ENCODE results near the gene EVA1B.

Gene EVA1B, protein sequence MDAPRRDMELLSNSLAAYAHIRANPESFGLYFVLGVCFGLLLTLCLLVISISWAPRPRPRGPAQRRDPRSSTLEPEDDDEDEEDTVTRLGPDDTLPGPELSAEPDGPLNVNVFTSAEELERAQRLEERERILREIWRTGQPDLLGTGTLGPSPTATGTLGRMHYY

DNA sequence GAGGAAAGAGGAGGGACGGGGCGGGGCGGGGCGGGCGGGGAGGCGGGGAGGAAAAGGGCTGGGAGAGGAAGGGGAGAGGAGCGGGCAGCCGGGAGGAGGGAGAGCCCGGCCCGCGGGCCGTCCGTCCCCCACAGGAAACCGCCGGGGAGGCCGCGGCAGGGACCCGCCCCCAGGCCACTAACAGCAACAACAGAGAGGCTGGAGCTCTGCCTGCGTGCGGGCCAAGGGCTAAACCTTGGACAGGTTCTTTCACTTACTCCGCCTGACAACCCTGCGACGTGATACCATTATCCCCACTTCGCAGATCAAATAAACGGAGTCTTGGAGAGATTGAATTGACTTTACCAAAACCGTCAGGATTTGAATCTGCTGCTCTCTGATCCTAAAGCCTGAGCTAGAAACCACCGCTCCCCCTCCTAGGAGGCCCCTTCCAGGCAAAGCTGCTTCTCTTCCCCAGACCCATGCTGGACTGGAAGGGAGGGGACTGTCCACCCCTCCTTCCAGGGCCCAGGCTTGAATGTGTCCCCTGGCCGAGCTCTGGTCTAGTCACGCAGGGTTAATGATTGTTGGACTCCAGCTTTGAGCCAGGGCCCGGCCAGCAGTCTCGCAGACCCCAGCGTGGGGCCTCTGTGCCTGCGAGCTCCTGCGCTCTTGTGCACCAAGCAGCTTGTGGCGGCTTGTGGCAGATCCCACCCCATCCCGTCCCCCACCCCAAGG is at the start of gene EVA1B:
EVA1B (minus strand) TSS at position 10 of the 717 bp plus-strand sequence. CDS start 608 bp downstream, outside the sequence.
- peaks cover 63% of the 10 kb centered on the region for H3K27me3 ChIP-seq (ENCODE audit: control insufficient read depth, insufficient read depth, low read length)
- H3K4me3 ChIP-seq (ENCODE audit: low read length), result peak within 1 kb of the TSS; percentile 67
- H3K9ac ChIP-seq (ENCODE audit: low read length), result peak within 1 kb of the TSS; percentile 21
- peaks cover 8% of the 10 kb centered on the region for H3K4me1 ChIP-seq (ENCODE audit: control insufficient read depth, low read depth, low read length)
- no peaks in the 10 kb centered on the region for H3K9me3 ChIP-seq (ENCODE audit: control insufficient read depth, low read depth, low read length)
- no peak within 1 kb of the TSS for H3K27ac ChIP-seq (ENCODE audit: low read length)
- no peaks in the 10 kb centered on the region for H3K36me3 ChIP-seq (ENCODE audit: control insufficient read depth, low read depth, low read length)

DNA sequence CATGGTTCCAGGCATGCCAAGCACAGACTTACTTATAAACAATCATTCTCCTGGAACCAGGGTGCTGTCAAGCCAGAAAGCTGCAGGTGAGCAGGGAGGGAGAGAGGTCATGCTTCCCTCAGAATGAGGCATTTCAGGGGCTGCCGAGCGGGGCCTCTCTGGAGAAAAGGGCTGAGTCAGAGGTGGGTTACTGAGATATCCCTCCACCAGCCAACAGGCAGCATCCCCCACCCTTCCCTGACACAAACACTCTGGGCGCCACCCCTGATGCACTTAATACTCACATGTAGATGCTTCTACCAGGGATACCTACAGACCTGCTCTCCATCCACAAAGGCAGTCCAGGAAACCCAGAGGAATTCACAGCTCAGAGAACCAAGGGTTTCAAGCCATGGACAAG is 49.2 kb upstream of the EVA1B start:
- no peaks in the 10 kb centered on the region for H3K36me3 ChIP-seq (ENCODE audit: control insufficient read depth, low read depth, low read length)
- H3K4me1 ChIP-seq (ENCODE audit: control insufficient read depth, low read depth, low read length), result peaks cover 27% of the 10 kb centered on the region
- H3K27me3 ChIP-seq (ENCODE audit: control insufficient read depth, insufficient read depth, low read length), result no peaks in the 10 kb centered on the region
- H3K27ac ChIP-seq (ENCODE audit: low read length), result peak overlapping the region; percentile 61
- no peak overlapping the region for H3K9ac ChIP-seq (ENCODE audit: low read length)
- H3K4me3 ChIP-seq (ENCODE audit: low read length), result no peak overlapping the region
- no peaks in the 10 kb centered on the region for H3K9me3 ChIP-seq (ENCODE audit: control insufficient read depth, low read depth, low read length)

DNA sequence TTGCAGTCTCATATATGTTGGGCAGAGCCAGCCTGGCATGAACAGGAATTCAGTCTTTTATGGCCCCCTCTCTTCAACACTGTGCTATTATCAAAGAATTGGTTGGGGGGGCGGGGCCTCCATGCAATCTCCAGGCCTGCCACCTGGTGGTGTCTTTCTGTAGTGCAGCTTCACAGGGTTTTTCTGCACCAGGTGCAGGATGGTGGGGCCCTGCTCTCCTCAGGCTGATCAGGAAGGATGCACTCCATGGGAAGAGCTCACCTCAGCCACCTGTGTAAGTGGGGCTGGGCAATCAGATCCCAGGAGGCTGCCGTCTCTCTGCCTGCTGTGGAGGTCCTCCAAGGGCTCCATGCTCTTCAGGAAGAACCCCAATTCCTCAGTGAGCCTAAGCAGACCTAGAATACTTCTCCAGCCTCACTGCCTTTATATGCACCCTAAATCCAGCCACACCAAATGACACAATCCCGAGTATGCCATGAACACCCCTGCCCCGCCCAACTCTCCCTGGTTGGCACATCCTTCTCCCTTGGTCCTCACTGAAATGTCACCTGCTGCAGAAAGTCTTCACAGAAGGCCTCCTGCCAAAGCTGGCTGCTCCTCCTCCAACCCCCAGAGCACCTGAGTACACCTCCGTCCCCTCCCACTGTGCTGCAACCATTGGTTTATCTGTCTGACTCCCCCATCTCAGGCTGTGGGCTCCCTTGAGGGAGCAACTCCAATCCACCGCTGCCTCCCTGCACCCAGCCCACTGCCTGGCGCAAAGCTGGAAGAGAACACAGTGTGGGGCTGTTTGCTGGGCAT is 45.8 kb upstream of the EVA1B start:
- H3K27ac ChIP-seq (ENCODE audit: low read length), result no peak overlapping the region
- H3K36me3 ChIP-seq (ENCODE audit: control insufficient read depth, low read depth, low read length), result no peaks in the 10 kb centered on the region
- H3K27me3 ChIP-seq (ENCODE audit: control insufficient read depth, insufficient read depth, low read length), result no peaks in the 10 kb centered on the region

DNA sequence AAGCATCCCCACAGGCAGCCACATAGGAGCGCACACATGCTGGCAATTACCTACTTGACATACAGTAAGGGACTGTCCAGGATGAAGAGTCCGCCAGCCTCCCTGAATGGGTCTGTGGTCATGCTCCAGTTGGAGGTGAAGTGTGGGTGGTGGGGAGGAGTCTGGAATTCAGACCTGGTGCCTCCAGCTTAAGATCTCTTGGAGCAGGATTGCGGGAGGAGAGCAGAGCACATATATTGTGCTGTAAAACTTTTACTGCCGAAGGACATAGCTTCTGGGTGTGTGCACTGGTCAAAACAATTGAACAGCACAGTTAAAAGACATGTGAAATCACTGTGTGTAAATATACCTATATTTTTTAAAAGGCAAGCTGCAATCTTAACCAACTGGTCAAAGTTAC is 44.4 kb upstream of the EVA1B start:
- peaks cover 5% of the 10 kb centered on the region for H3K4me1 ChIP-seq (ENCODE audit: control insufficient read depth, low read depth, low read length)
- no peak overlapping the region for H3K9ac ChIP-seq (ENCODE audit: low read length)
- H3K4me3 ChIP-seq (ENCODE audit: low read length), result no peak overlapping the region
- H3K9me3 ChIP-seq (ENCODE audit: control insufficient read depth, low read depth, low read length), result no peaks in the 10 kb centered on the region
- no peaks in the 10 kb centered on the region for H3K36me3 ChIP-seq (ENCODE audit: control insufficient read depth, low read depth, low read length)
- no peaks in the 10 kb centered on the region for H3K27me3 ChIP-seq (ENCODE audit: control insufficient read depth, insufficient read depth, low read length)
- H3K27ac ChIP-seq (ENCODE audit: low read length), result no peak overlapping the region

More for the DNA sequence above, 45.8 kb upstream of the EVA1B start:
- Histone ChIP-seq H3K4me3 (ENCODE audit: low read length) (no peak overlapping the region), H3K4me1 (ENCODE audit: control insufficient read depth, low read depth, low read length) (peaks cover 19% of the 10 kb centered on the region), H3K9ac (ENCODE audit: low read length) (no peak overlapping the region), H3K9me3 (ENCODE audit: control insufficient read depth, low read depth, low read length) (no peaks in the 10 kb centered on the region)

DNA sequence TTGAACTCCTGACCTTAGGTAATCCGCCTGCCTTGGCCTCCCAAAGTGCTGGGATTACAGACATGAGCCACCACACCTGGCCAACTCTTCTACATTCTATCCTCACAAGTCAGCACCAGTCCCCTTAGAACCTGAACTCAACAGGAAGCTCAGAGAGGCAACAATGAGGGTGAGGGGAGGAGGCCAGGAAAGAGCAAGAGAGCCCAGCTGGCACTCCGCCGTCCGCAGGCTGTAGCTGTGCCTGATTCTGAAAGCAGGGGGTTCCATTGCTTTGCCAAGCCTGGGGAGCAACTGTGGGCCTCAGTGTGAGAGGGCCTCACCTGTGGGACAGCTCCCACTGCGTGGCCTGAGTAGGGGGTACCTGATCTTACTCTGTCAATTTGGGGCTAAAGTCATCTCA is 43.6 kb upstream of the EVA1B start:
- Histone ChIP-seq H3K4me1 (ENCODE audit: control insufficient read depth, low read depth, low read length) (no peaks in the 10 kb centered on the region), H3K36me3 (ENCODE audit: control insufficient read depth, low read depth, low read length) (no peaks in the 10 kb centered on the region), H3K27me3 (ENCODE audit: control insufficient read depth, insufficient read depth, low read length) (no peaks in the 10 kb centered on the region), H3K4me3 (ENCODE audit: low read length) (no peak overlapping the region), H3K9me3 (ENCODE audit: control insufficient read depth, low read depth, low read length) (no peaks in the 10 kb centered on the region), H3K27ac (ENCODE audit: low read length) (no peak overlapping the region), H3K9ac (ENCODE audit: low read length) (no peak overlapping the region)

DNA sequence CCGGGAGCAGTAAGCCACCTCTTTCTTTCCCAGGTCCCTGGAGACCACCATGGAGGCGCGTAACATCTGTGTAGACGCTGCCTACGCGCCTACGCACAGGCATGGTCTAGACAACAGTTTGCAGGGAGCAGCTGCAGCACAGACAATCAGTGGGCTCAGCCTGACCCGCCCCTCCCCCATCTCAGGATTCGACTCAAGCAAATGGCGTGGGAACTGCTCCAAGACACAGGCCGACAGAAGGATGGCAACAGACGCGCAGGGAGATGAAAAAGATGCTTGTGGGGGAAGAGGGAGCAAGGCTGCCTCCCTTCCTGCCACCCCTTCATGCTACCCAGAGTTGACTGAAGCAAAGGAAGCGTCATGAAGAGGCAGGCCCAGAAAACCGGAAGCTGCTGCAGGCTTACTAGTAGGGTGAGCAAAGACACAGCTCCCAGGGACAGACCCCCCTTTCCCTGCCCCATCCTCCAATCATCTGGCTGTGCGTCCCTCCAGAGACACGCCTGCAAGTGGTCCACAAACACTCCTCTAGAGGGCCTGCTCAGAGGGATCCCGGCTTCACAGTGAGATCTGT is 42.7 kb upstream of the EVA1B start:
- H3K36me3 ChIP-seq (ENCODE audit: control insufficient read depth, low read depth, low read length), result no peaks in the 10 kb centered on the region
- no peak overlapping the region for H3K27ac ChIP-seq (ENCODE audit: low read length)
- H3K9ac ChIP-seq (ENCODE audit: low read length), result no peak overlapping the region

DNA sequence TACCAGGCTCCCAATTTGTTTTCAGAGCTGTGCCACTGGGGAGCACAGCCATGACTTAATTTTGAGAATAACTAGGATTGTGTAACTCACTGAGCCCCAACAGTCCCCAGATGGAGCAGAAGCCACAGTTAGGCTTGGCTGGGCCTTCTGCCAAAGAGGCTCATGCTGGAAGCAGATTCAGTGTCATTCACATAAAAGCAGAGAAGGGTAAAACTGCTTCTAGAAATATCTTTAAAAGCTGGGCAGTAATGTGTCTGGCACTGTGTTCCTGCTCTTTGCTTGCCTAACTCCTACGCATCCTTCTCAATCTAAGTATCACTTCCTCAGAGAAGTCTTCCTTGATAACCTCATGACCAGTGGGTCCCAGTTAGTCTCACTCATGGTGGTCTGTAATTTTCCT is 41.9 kb upstream of the EVA1B start:
- no peaks in the 10 kb centered on the region for H3K36me3 ChIP-seq (ENCODE audit: control insufficient read depth, low read depth, low read length)
- no peaks in the 10 kb centered on the region for H3K4me1 ChIP-seq (ENCODE audit: control insufficient read depth, low read depth, low read length)
- no peak overlapping the region for H3K4me3 ChIP-seq (ENCODE audit: low read length)
- no peaks in the 10 kb centered on the region for H3K27me3 ChIP-seq (ENCODE audit: control insufficient read depth, insufficient read depth, low read length)
- H3K9me3 ChIP-seq (ENCODE audit: control insufficient read depth, low read depth, low read length), result no peaks in the 10 kb centered on the region
- H3K9ac ChIP-seq (ENCODE audit: low read length), result no peak overlapping the region
- H3K27ac ChIP-seq (ENCODE audit: low read length), result no peak overlapping the region

More for the DNA sequence above, 42.7 kb upstream of the EVA1B start:
- H3K4me3 ChIP-seq (ENCODE audit: low read length), result no peak overlapping the region
- H3K4me1 ChIP-seq (ENCODE audit: control insufficient read depth, low read depth, low read length), result no peaks in the 10 kb centered on the region
- H3K9me3 ChIP-seq (ENCODE audit: control insufficient read depth, low read depth, low read length), result no peaks in the 10 kb centered on the region
- H3K27me3 ChIP-seq (ENCODE audit: control insufficient read depth, insufficient read depth, low read length), result no peaks in the 10 kb centered on the region

DNA sequence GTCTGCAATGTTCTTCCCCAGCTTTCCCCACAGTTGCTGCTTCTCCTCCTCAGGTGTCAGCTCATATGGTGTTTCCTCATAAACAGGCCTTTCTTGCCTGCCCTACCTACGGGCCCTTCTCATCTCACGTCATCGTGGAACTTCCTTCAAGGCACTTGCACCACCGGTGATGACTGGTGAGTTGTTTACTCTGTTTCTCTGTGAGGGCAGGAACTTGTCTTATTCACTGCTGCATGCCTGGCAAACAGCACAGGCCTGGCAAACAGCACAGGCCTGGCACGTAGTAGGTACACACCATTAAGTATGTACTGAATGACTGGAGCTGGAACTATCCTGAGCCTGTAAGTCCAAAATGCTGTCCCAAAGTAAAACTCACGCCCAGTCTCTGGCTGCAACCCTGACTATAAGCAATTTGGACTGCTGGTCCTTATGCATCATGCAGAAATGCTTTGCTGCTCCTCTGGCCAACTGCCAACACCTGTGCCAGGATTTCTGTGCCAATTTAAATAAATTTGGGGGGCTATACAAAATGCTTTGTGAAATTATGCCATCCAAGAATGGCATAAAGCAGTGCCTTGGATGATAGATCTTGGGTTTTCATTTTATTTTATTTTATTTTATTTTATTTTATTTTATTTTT is 36.6 kb upstream of the EVA1B start:
- no peak overlapping the region for H3K9ac ChIP-seq (ENCODE audit: low read length)
- no peaks in the 10 kb centered on the region for H3K9me3 ChIP-seq (ENCODE audit: control insufficient read depth, low read depth, low read length)
- no peaks in the 10 kb centered on the region for H3K27me3 ChIP-seq (ENCODE audit: control insufficient read depth, insufficient read depth, low read length)
- peaks cover 14% of the 10 kb centered on the region for H3K36me3 ChIP-seq (ENCODE audit: control insufficient read depth, low read depth, low read length)
- H3K27ac ChIP-seq (ENCODE audit: low read length), result no peak overlapping the region
- H3K4me1 ChIP-seq (ENCODE audit: control insufficient read depth, low read depth, low read length), result no peaks in the 10 kb centered on the region
- H3K4me3 ChIP-seq (ENCODE audit: low read length), result no peak overlapping the region

DNA sequence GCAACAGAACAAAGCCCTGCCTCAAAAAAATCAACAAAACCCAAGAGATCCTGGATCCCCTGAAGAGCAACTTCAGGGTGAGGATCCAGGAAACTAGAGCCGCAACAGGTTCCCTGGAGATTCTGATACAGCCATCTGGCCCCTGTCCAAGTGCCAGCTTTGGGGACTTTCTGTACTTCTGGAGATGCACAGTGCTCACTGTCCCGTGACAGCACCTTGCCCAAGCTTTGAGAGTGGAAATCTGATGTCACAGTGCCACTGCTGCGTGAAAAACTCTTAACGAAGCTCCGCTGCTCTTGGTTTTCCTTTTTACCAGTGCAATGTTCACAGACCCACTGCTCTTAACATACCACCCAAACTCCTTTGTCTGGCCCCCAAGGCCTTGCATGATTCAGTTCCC is 35.9 kb upstream of the EVA1B start:
- Histone ChIP-seq H3K36me3 (ENCODE audit: control insufficient read depth, low read depth, low read length) (peaks cover 21% of the 10 kb centered on the region), H3K9ac (ENCODE audit: low read length) (no peak overlapping the region), H3K9me3 (ENCODE audit: control insufficient read depth, low read depth, low read length) (no peaks in the 10 kb centered on the region), H3K4me1 (ENCODE audit: control insufficient read depth, low read depth, low read length) (no peaks in the 10 kb centered on the region), H3K27me3 (ENCODE audit: control insufficient read depth, insufficient read depth, low read length) (no peaks in the 10 kb centered on the region), H3K4me3 (ENCODE audit: low read length) (no peak overlapping the region), H3K27ac (ENCODE audit: low read length) (no peak overlapping the region)

DNA sequence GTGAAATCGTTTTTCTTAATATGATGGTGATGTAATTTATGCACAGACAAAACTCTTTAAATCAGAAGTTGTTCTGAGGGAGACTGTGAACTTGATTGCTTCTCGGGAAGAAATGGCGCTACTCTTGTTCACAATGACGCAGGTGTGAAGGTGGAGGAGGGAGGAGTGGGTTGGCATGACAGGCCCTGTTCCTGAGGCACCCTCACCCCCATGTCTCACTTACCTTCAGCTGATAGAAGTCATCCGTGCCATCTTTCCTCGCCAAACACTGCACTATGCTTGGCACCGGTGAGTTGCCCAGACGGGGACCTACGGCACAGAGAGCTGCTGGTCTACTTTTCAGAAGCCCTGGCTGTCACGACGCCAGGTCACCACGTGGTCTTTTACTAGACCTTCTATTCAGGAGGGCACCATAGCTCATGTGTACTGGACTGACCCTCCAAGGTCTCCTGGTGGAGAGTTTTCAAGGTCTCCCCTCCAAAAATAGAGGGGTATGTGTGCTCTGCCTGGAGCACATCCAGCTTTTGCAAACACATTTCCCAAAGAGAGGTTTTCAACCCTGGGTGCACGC is 35.2 kb upstream of the EVA1B start:
- Histone ChIP-seq H3K9me3 (ENCODE audit: control insufficient read depth, low read depth, low read length) (no peaks in the 10 kb centered on the region), H3K4me3 (ENCODE audit: low read length) (no peak overlapping the region), H3K9ac (ENCODE audit: low read length) (no peak overlapping the region), H3K4me1 (ENCODE audit: control insufficient read depth, low read depth, low read length) (no peaks in the 10 kb centered on the region), H3K27ac (ENCODE audit: low read length) (no peak overlapping the region), H3K36me3 (ENCODE audit: control insufficient read depth, low read depth, low read length) (peaks cover 25% of the 10 kb centered on the region), H3K27me3 (ENCODE audit: control insufficient read depth, insufficient read depth, low read length) (no peaks in the 10 kb centered on the region)

DNA sequence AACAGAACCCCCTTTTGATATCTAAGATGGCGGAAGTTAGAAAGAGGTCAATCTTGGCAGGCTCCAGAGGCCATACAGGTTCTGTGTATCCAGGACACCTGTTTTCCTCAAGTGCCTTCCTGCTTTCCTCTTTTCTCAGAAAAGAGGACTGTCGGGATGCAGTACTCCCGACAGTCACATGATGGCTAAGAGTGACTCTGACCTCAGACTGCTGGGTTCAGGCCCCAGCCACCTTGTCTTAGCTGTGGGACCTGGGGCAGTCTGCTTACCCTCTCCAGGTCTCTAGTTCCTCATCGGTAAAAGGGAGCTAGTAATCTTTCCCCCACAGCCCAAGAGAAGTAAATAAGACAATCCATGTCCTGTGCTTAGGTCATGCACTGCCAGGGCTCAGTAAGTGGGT is 32.4 kb upstream of the EVA1B start:
- no peak overlapping the region for H3K9ac ChIP-seq (ENCODE audit: low read length)
- H3K4me3 ChIP-seq (ENCODE audit: low read length), result no peak overlapping the region
- no peaks in the 10 kb centered on the region for H3K4me1 ChIP-seq (ENCODE audit: control insufficient read depth, low read depth, low read length)
- no peaks in the 10 kb centered on the region for H3K27me3 ChIP-seq (ENCODE audit: control insufficient read depth, insufficient read depth, low read length)
- peaks cover 25% of the 10 kb centered on the region for H3K36me3 ChIP-seq (ENCODE audit: control insufficient read depth, low read depth, low read length)
- H3K9me3 ChIP-seq (ENCODE audit: control insufficient read depth, low read depth, low read length), result no peaks in the 10 kb centered on the region
- no peak overlapping the region for H3K27ac ChIP-seq (ENCODE audit: low read length)
